GM18861 (cell line): ENCODE measurements around the gene ACAD11.

Experiments
- ATAC-seq: cut with Tn5 transposase; IDR thresholded peaks from one replicate; pipeline ENCODE4 v1.9.1; 2021; ENCODE audit not compliant: unreplicated experiment

The ACAD11 gene

GRCh38 chr3:132659365-132660051 lies at the start of gene ACAD11:
Gene ACAD11, minus strand, starts transcription at chr3:132659809. Its CDS starts 58 bp downstream, at chr3:132659751.
- peak; percentile 31 for ATAC-seq

DNA sequence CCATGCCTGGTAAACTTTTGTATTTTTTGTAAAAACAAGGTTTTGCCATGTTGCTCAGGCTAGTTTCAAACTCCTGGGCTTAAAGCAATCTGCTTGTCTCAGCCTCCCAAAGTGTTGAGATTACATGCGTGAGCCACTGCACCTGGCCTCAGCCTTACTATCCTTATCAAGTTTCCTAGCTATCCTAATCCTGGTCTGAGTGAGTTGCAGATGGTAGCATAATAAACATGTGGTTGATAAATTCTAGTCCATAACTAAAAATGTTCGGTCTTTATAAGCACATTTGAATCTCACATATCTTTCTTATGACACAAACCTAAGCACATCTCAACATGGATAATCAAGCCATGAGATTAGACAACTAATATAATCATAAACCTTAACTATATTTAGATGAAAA lies 44.1 kb upstream of the ACAD11 start:
- no peak for ATAC-seq

- no peak for ATAC-seq
These were observed 35.8 kb upstream of the ACAD11 start for GRCh38 chr3:132695422-132695821.

GRCh38 chr3:132694991-132695390 lies 35.4 kb upstream of the ACAD11 start:
- ATAC-seq = no peak

DNA sequence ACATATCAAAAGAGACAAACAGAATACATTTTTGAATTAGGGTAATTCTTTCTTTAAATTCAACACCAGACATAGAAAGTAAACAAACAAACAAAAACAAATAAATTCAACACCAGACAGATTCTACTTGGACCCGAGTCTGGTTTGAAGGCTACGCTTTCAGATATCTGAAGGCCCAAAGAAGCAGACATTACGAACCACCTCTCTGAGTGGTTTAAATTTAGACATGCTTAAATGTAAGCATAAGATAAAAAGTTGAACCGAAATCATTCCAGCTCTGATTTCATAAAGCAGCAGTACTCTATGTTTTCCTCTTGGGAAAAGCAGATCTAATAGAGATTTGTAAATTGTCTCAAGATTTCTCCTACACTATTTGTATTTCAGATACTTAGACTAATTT lies 30.4 kb upstream of the ACAD11 start:
- no peak for ATAC-seq

GRCh38 chr3:132682201-132682600 lies 22.6 kb upstream of the ACAD11 start:
- no peak for ATAC-seq

- no peak for ATAC-seq
These were observed 21.8 kb upstream of the ACAD11 start for GRCh38 chr3:132681421-132681820.

GRCh38 chr3:132679911-132680310 lies 20.3 kb upstream of the ACAD11 start:
- no peak for ATAC-seq

DNA sequence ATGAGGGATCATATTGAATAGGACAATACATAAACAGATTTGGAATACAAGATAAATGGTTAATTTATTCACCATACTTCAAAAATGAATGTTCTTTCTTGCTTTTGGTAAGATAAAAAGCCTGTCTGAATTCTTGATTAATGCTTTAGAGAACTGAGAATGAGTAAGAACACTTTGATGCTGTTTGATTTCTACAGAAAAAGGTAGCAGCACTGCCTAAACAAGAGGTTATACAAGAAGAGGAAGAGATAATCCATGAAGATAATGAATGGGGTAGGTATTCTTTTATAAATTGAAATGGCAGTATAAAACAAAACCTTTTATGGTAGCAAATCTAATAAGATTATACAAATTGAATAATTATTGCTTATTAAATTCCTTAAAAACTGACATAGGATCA lies 15.8 kb upstream of the ACAD11 start:
- ATAC-seq = no peak

- ATAC-seq = no peak
These were observed 9.7 kb upstream of the ACAD11 start for GRCh38 chr3:132669256-132669777.

- no peak for ATAC-seq
These were observed 5.7 kb upstream of the ACAD11 start for GRCh38 chr3:132665230-132665745.

GRCh38 chr3:132662212-132662611 lies 2.6 kb upstream of the ACAD11 start:
- ATAC-seq = no peak

- ATAC-seq = no peak
These were observed 1.5 kb upstream of the ACAD11 start for GRCh38 chr3:132661101-132661500.

GRCh38 chr3:132660811-132661070 lies 1.1 kb upstream of the ACAD11 start:
- no peak for ATAC-seq

DNA sequence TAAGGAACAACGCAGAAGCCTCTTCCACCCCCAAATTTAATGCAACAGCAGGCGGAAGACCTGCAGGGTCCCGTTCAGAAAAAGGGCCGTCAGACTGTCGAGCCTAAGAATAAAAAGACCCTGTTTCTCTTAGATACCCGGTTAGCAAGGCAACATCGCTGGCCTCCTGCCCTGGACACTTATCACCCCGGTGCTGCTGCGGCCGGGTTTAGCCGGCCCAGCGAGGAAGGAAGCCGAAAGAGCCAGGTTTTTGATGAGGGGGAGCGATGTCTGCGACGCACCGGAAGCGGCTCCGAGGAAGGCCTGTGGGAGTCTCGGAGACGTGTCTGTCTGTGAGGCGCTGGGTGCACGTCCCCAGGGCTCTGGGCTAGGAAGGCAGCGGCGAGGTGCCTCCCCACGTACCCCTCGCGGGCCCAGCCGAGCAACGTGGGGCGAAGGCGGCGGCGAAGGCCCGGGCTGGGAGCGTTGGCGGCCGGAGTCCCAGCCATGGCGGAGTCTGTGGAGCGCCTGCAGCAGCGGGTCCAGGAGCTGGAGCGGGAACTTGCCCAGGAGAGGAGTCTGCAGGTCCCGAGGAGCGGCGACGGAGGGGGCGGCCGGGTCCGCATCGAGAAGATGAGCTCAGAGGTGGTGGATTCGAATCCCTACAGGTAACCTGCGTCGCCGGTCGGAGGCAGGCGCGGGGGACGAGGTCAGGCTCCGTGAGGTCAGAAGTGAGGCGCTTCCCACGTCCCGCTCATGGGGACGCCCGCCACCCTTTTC lies 622 bp upstream of the ACAD11 start, which contains the start of gene UBA5:
UBA5 (plus strand) TSS at position 278 of the 759 bp plus-strand sequence; CDS start at position 487, 209 bp downstream.
- ATAC-seq = peak; percentile 59

DNA sequence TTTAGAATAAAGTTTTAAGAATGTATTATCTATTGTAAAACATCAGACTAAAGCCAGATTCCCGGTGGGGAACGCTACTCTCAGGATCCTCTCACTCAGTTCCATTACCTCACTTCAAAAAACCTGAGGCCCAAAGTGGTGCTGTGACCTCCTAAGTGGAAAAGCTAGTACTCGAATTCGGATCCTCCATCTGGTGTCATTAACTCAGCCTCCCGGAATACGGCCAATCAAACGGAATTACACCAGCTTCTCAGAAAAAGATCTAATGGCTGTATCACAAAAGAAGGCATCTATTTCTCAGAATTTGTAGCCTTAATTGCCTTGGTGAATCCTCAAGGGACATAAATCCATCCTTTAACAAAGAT lies 627 bp downstream of the ACAD11 start:
- no peak for ATAC-seq

- no peak for ATAC-seq
These were observed 1.5 kb downstream of the ACAD11 start for GRCh38 chr3:132657869-132658747.

DNA sequence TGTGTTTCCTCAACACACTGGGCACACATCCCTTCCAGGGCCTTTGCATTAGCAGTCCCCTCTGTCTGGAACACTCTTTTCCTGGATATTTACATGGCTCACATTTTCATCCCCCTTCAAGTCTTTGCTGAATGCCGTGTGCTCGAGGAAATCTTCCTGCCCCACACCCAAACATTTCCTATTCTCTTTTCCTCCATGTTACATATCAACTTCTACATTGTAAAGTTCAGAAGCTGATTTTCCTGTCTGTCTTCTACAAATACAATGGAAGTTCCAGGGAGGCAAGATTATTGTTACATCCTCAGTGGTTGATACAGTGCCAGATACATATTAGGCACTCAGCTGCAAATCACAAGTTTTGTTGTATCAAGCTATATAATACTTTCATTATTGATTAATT lies 4.1 kb downstream of the ACAD11 start:
- no peak for ATAC-seq

GRCh38 chr3:132654721-132655120 lies 4.9 kb downstream of the ACAD11 start:
- no peak for ATAC-seq

- ATAC-seq = no peak
These were observed 5.4 kb downstream of the ACAD11 start for GRCh38 chr3:132654190-132654589.

DNA sequence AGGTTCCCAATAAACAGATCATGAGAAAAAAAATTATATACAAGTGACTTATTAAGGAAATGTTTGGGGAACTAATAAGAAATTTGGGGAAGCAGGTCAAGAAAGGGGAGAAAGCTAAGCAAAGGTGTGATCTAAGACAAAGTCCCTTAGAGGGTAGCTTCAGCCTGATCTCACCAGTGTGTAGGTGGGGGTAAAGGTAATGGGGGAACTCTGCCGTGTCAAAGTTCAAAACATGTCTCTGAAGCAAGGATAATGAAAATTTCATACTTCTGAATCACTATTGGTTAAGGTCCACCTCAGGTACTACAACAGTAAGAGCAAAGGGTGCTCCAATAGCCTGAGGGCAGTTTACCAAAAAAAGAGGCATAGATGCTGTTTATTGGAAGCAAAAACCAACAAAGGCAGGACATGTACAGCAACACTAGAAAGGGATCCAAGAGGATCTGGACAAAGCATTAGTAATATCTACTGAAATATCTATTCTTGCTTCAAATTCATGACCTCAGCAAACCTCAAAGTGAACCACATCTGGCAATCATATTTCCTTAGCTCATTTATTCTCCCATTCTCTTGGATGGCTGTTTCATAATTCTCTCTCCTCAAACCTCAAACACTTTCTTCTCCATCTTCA lies 6.9 kb downstream of the ACAD11 start:
- no peak for ATAC-seq
